Measurements from ENCODE around the gene RPS27. TPM values are rescaled to one million over a fixed set of nuclear protein-coding genes. Genes with fewer than 3 reads are reported as not detected.

The RPS27 gene
- total and polyA plus RNA-seq, 4 donors = 452 to 3,145 (median 1,349) TPM

DNA sequence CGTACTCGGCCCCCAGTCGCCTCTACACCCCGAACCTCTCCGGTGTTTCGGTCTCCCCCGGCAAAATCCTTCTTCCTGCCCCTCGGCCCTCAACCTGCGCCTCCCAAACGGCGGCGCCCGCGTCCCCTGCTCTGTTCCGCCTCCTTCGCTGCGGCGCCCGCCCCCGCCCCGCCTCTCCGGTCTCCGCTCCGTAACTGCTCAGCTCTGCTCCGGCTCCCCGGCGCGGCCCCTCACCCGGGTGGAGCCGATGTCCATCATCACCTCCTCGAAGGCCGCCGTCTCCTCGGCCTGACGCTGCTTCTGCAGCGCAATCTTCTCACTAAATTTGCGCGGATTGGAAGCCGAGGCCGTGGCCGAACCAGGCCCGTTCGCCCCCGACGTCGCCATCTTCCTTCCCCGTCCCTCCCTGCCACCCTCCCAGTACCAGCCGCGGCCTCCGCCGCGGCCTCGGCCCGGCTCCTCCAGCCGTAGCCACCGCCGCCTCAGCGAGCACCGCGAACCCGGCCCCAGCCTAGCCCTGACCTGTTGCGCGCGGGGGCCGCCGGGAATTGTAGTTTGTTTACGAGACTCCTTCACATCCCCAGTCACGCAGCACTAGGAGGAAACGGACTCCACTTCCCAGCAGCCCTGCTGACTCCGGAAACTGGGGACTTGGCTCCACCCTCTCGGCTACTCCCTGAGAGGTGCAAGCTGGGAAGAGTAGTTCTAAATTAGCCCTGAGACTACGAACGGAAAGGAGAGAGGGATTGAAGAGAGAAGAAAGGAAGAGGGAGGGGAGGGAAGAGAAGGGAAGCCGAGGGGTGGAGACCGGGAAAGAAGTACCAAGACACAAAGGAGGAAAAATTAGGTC, 32.2 kb upstream of the RPS27 start, which contains the start of gene CRTC2:
CRTC2 (minus strand) TSS at position 502 of the 850 bp plus-strand sequence; CDS start at position 387, 115 bp downstream.
- DNase-seq (ENCODE audit: low spot score) = peak; percentile 98
- H3K4me1 ChIP-seq (ENCODE audit: control insufficient read depth in 4 of 4, insufficient read depth in 4 of 4, low read length in 3 of 4) = peaks cover 12 to 67% (median 54%) of the 10 kb centered on the region in 4 donors

More for the DNA sequence above, 32.2 kb upstream of the RPS27 start, which contains the start of gene CRTC2:
- peak within 1 kb of the TSS; percentile 91 to 94 for H3K27ac ChIP-seq (ENCODE audit: low read depth in 1 of 2, low read length in 2 of 2)
- peak within 1 kb of the TSS; percentile 73 to 89 for H3K9ac ChIP-seq (ENCODE audit: low read depth in 1 of 2, low read length in 2 of 2)
- peak within 1 kb of the TSS; percentile 68 to 99 (median 89) for H3K4me3 ChIP-seq (ENCODE audit: low read depth in 1 of 3, low read length in 3 of 3)
- H3K36me3 ChIP-seq (ENCODE audit: control insufficient read depth in 4 of 4, insufficient read depth in 3 of 4, low read depth in 1 of 4, low read length in 3 of 4) = peaks cover 0 to 8% (median 1%) of the 10 kb centered on the region in 4 donors
- TF ChIP-seq EGR1 (IDR thresholded peaks at IDR 0.05; ENCODE audit: low read depth in 2 of 2) (peak in 1 of 2 donors; percentile 45), CTCF (IDR thresholded peaks at IDR 0.05; ENCODE audit: low read depth, low read length, missing input control) (no peak), SP1 (IDR thresholded peaks at IDR 0.05) (peak; percentile 69), GABPA (IDR thresholded peaks at IDR 0.05 in 1 of 2, conservative IDR thresholded peaks at IDR 0.05 in 1 of 2) (peak; percentile 67 to 90), NR2F2 (IDR thresholded peaks at IDR 0.05) (peak; percentile 72), TAF1 (conservative IDR thresholded peaks at IDR 0.05) (no peak), RXRA (IDR thresholded peaks at IDR 0.05) (peak in 1 of 2 donors; percentile 55), MAX (IDR thresholded peaks at IDR 0.05) (peak; percentile 64), FOXA2 (IDR thresholded peaks at IDR 0.05) (peak; percentile 5), RAD21 (IDR thresholded peaks at IDR 0.05) (no peak), REST (IDR thresholded peaks at IDR 0.05) (peak; percentile 40), HNF4A (conservative IDR thresholded peaks at IDR 0.05) (peak; percentile 9 to 10), FOXA1 (IDR thresholded peaks at IDR 0.05) (peak; percentile 16), JUND (IDR thresholded peaks at IDR 0.05) (peak in 1 of 2 donors; percentile 26), YY1 (IDR thresholded peaks at IDR 0.05) (peak; percentile 74)
- TF ChIP-seq, protein P1, sequence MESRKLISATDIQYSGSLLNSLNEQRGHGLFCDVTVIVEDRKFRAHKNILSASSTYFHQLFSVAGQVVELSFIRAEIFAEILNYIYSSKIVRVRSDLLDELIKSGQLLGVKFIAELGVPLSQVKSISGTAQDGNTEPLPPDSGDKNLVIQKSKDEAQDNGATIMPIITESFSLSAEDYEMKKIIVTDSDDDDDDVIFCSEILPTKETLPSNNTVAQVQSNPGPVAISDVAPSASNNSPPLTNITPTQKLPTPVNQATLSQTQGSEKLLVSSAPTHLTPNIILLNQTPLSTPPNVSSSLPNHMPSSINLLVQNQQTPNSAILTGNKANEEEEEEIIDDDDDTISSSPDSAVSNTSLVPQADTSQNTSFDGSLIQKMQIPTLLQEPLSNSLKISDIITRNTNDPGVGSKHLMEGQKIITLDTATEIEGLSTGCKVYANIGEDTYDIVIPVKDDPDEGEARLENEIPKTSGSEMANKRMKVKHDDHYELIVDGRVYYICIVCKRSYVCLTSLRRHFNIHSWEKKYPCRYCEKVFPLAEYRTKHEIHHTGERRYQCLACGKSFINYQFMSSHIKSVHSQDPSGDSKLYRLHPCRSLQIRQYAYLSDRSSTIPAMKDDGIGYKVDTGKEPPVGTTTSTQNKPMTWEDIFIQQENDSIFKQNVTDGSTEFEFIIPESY (IDR thresholded peaks at IDR 0.05) = no peak
- no peaks in the 10 kb centered on the region for H3K27me3 ChIP-seq (ENCODE audit: control insufficient read depth in 4 of 4, insufficient read depth in 4 of 4, low read length in 3 of 4)
- no peaks in the 10 kb centered on the region for H3K9me3 ChIP-seq (ENCODE audit: control insufficient read depth in 4 of 4, low read length in 3 of 4)
- under 1% methylated on average over 74 of the region's 75 CpGs for WGBS

Measured in liver (tissue), 9 donors.